Cardiac muscle cell (in vitro differentiated cells and primary cell): ENCODE measurements around the gene PDK3. TPM values are rescaled to one million over a fixed set of nuclear protein-coding genes. Genes with fewer than 3 reads are reported as not detected.

Experiments
- DNase-seq, 2 donors: peaks; one replicate each; pipeline versions ENCODE4 v3.0.0 to v3.0.0-alpha.2; 2010 to 2017; ENCODE audit warnings: low read depth in 1 of 2, low spot score in 1 of 2
- H3K27ac ChIP-seq: fragments of 200-600 bp; sonication (generic); 2 replicates; pipeline ENCODE4 v1.5.1; 2016
- H3K27me3 ChIP-seq: fragments of 200-600 bp; sonication (generic); 2 replicates; pipeline ENCODE4 v1.6.0; 2016; ENCODE audit warnings: control low read depth
- H3K36me3 ChIP-seq: fragments of 200-600 bp; sonication (generic); 2 replicates; pipeline ENCODE4 v1.5.1; 2016; ENCODE audit warnings: control low read depth
- H3K4me1 ChIP-seq: fragments of 200-600 bp; sonication (generic); 2 replicates; pipeline ENCODE4 v1.8.1; 2017; ENCODE audit warnings: low read depth, mild to moderate bottlenecking, mixed run types
- H3K4me3 ChIP-seq: fragments of 200-600 bp; sonication (generic); 2 replicates; pipeline ENCODE4 v1.5.1; 2016; ENCODE audit warnings: mild to moderate bottlenecking
- H3K9me3 ChIP-seq: fragments of 200-600 bp; sonication (generic); 2 replicates; pipeline ENCODE4 v1.5.1; 2017; ENCODE audit warnings: low read depth, mild to moderate bottlenecking, control low read depth
- CTCF ChIP-seq: IDR thresholded peaks from 2 replicates; pipeline ENCODE4 v1.5.1; 2012; ENCODE audit warnings: low read depth, mild to moderate bottlenecking, low read length
- polyA plus RNA-seq: library from polyadenylated mRNA; unstranded; fragments of >200 nt; fragmentation: Nextera tagmentation; extraction: Ambion mirVana; gene quantifications from 2 replicates; pipeline ENCODE4 v1.2.1, GENCODE V29; 2016
- total RNA-seq: library from RNA; depleted of rRNA; stranded (reverse); fragments of >200 nt; gene quantifications from 2 replicates; pipeline ENCODE4 v1.2.3, GENCODE V29; 2016

The PDK3 gene
- total and polyA plus RNA-seq, 2 experiments from 2014 or later, result 60.0 to 65.3 TPM

- Histone ChIP-seq H3K4me1 (no peaks in the 10 kb centered on the region), H3K27ac (no peak overlapping the region), H3K4me3 (no peak overlapping the region), H3K36me3 (no peaks in the 10 kb centered on the region), H3K9me3 (no peaks in the 10 kb centered on the region), H3K27me3 (no peaks in the 10 kb centered on the region)
- no peak for DNase-seq
- no peak for TF ChIP-seq CTCF
Measured at GRCh38 chrX:24443918-24444317, 21.2 kb upstream of the PDK3 start.

- Histone ChIP-seq H3K36me3 (no peaks in the 10 kb centered on the region), H3K27ac (no peak overlapping the region), H3K4me1 (no peaks in the 10 kb centered on the region), H3K9me3 (no peaks in the 10 kb centered on the region), H3K4me3 (no peak overlapping the region), H3K27me3 (no peaks in the 10 kb centered on the region)
- TF ChIP-seq CTCF, result no peak
- no peak for DNase-seq
Measured at GRCh38 chrX:24444645-24445044, 20.4 kb upstream of the PDK3 start.

- no peak for TF ChIP-seq CTCF
- Histone ChIP-seq H3K4me3 (no peak overlapping the region), H3K27me3 (no peaks in the 10 kb centered on the region), H3K9me3 (no peaks in the 10 kb centered on the region), H3K4me1 (no peaks in the 10 kb centered on the region), H3K27ac (no peak overlapping the region), H3K36me3 (no peaks in the 10 kb centered on the region)
- DNase-seq, result no peak
Measured at GRCh38 chrX:24448762-24449250, 16.3 kb upstream of the PDK3 start.

- no peaks in the 10 kb centered on the region for H3K27me3 ChIP-seq
- no peak for TF ChIP-seq CTCF
- DNase-seq, result no peak
- H3K4me1 ChIP-seq, result peaks cover 20% of the 10 kb centered on the region
- H3K4me3 ChIP-seq, result no peak overlapping the region
- H3K36me3 ChIP-seq, result no peaks in the 10 kb centered on the region
- H3K9me3 ChIP-seq, result no peaks in the 10 kb centered on the region
- no peak overlapping the region for H3K27ac ChIP-seq
Measured at GRCh38 chrX:24463077-24463476, 2.0 kb upstream of the PDK3 start.

- Histone ChIP-seq H3K27ac (peak overlapping the region; percentile 85), H3K36me3 (no peaks in the 10 kb centered on the region), H3K4me3 (peak overlapping the region; percentile 90), H3K9me3 (no peaks in the 10 kb centered on the region), H3K4me1 (peaks cover 27% of the 10 kb centered on the region), H3K27me3 (no peaks in the 10 kb centered on the region)
- TF ChIP-seq CTCF, result no peak
- no peak for DNase-seq
Measured at GRCh38 chrX:24464498-24464835, 619 bp upstream of the PDK3 start.

- peak overlapping the region; percentile 84 for H3K27ac ChIP-seq
- DNase-seq, result peak in 1 of 2 donors; percentile 7
- H3K36me3 ChIP-seq, result no peaks in the 10 kb centered on the region
- H3K4me3 ChIP-seq, result peak overlapping the region; percentile 90
- peaks cover 27% of the 10 kb centered on the region for H3K4me1 ChIP-seq
- H3K9me3 ChIP-seq, result no peaks in the 10 kb centered on the region
- H3K27me3 ChIP-seq, result no peaks in the 10 kb centered on the region
- no peak for TF ChIP-seq CTCF
Measured at GRCh38 chrX:24465532-24465865, 413 bp downstream of the PDK3 start.
